Stimulated activated CD8-positive, alpha-beta memory T cell treated with anti-CD3 and anti-CD28 coated beads, Interleukin-12 subunit alpha, Interleukin-12 subunit beta, amount 100 ng/mL, for 24 hours (primary cell): ENCODE results near the gene ZNF138.

Experiments used
- DNase-seq: peaks from one replicate; pipeline ENCODE4 v3.0.0-alpha.2; 2020; ENCODE audit errors: extremely low read depth

The ZNF138 gene

DNA sequence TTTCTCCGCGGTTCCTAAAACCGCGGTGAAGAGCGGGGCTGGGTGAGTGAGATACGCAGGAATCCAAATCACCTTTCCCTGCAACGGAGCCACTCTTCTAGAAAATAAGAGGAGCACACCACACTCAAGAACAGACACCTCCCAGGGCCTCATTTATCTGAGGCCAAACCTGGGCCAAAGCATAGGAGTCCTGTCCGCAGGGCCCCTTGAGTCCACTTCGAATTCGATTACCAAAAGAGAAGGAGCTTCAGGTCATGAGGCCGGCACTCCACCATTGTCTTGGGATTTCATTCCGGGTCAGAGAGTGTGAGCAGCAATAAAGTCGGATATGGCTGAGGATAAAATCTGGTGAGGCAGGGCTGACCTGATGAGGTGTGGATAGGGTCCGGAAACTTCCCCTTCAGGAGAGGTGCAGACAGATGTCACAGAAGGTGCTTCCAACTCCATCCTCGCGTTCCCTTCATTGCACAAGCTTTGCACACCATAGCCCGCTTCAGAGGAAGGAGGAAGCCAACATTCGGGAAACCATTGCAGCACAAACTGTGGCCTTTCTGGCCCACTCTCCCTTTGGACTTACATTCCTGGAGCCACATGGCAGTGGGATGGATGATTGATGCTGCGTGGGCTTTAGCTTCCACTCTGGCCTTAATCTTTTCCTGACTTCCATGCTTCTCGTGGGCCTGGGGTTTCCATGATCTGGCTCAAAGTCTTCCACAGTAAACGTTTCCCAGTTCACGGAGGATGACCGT, 81.6 kb downstream of the ZNF138 start:
- DNase-seq: no peak

GRCh38 chr7:64876792-64877713, 82.8 kb downstream of the ZNF138 start:
- peak; percentile 31 for DNase-seq

GRCh38 chr7:64877714-64878610, 83.7 kb downstream of the ZNF138 start:
- DNase-seq: no peak

DNA sequence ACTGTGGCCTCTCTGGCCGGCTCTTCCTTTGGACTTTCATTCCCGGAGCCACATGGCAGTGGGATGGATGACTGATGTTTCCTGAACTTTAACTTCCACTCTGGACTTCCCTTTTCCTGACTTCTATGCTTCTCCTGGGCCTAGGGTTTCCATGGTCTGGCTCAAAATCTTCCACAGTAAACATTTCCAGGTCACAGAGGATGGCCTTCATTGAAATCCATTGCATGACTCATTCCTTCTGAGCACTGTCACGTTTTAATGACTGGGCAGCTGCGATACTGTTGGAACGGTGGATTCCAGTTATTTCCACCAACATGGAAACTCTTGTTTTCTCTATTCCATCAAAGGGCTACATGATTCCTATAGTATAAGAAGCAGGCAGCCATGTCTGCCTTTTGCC, 84.5 kb downstream of the ZNF138 start:
- no peak for DNase-seq

DNA sequence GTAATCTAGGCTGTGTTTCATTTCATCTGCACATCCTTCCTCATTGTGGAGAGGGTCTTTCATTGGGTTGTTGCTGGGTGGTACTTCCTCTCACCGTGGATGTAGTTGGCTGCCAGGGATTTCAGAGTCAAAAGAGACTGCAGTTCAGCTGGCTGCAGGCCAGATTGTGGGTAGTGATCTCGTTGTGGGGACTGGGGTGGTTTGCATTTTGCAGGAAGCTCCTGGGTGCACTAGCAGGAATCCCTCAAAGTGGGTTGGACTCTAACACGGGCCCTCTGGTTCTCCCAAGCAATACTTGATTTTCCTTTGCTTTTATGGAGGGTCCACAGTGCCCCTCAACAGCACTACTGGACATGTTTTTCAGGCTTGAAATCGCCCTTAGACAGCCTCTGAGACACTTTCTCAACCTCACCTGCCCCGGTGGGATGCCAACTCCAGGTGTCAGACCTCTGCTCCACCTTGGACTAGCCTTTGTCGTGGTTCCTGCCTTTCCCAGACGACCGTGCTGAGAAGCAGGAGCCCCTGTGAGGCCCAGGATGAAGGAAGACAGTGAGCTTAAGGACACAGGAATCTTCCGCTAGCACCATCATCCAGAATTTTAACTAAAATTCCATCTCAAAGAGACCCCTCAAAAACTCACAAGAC, 85.0 kb downstream of the ZNF138 start:
- DNase-seq: no peak

GRCh38 chr7:64879800-64880199, 85.6 kb downstream of the ZNF138 start:
- DNase-seq: no peak

DNA sequence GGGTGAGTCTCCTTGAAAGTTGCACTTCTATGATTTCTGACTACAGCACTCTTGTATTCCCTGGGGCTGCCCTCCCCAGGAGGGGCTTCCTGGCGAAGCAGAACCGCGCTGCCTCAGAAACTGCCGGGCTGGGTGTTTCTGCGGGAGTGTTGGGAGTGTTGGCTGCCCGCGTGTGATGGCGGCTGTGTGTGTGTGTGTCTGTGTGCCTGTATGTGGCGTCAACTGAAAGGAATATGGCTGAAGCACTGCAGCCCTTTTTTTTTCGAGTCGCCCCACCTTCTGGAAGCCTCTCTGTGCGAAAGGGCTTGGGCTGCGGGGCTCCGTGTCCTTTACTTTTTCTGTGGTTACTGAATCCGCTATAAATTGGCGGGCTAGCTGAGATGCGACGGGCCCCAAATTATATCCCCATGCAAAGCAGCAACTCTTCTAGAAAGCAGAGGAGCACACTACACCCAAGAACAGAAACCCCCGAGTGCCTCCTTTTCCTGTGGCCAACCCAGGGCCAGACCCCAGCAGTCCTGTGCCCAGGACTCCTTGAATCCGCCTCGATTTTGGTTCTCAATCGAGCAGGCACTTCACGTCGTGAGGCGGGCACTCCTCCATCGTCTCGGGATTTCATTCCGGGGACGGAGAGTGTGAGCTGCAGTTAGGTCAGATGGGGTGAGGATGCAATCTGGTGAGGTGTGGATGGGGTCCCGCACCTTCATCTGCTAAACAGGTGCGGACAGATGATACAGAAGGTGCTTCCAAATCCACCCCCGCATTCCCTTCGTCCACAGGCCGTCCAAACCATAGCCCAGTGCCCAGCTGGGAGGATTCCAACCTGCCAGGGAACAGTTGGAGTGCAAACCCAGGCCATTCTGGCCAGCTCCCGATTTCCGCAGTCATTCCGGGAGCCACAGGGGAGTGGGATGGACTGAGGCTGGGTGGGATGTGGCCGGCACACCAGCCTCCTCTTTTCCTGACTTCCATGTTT, 86.4 kb downstream of the ZNF138 start:
- DNase-seq: no peak

- no peak for DNase-seq
Measured at GRCh38 chr7:64881461-64882287, 87.4 kb downstream of the ZNF138 start.

- DNase-seq: no peak
Measured at GRCh38 chr7:64882341-64883112, 88.3 kb downstream of the ZNF138 start.
